Hepatocyte (in vitro differentiated cells): ENCODE measurements around the gene PPP4R3B. TPM values are rescaled to one million over a fixed set of nuclear protein-coding genes. Genes with fewer than 3 reads are reported as not detected.
A peak's percentile ranks its signal among the peaks of the same experiment; 100 is the strongest.

Experiments used
- DNase-seq: peaks from one replicate; pipeline ENCODE4 v3.0.0-alpha.2; 2016; ENCODE audit warnings: low spot score
- H2AFZ ChIP-seq: fragments of 200-600 bp; sonication (generic); 2 replicates; pipeline ENCODE4 v1.6.0; 2016; ENCODE audit warnings: antibody characterized with exemption, mild to moderate bottlenecking
- H3K27ac ChIP-seq: fragments of 200-600 bp; sonication (generic); 2 replicates; pipeline ENCODE4 v1.5.1; 2016; ENCODE audit warnings: mild to moderate bottlenecking
- H3K27me3 ChIP-seq: fragments of 200-600 bp; sonication (generic); 2 replicates; pipeline ENCODE4 v1.6.1; 2016
- H3K36me3 ChIP-seq: fragments of 200-600 bp; sonication (generic); replicated peaks from 2 replicates; pipeline ENCODE4 v1.5.1; 2016; ENCODE audit warnings: low read depth; ENCODE audit not compliant: insufficient read depth
- H3K4me1 ChIP-seq: fragments of 200-600 bp; sonication (generic); 2 replicates; pipeline ENCODE4 v1.5.1; 2016; ENCODE audit warnings: mild to moderate bottlenecking, moderate library complexity; ENCODE audit not compliant: insufficient read depth
- H3K4me2 ChIP-seq: fragments of 200-600 bp; sonication (generic); 2 replicates; pipeline ENCODE4 v1.6.0; 2016
- H3K4me3 ChIP-seq: fragments of 200-600 bp; sonication (generic); 2 replicates; pipeline ENCODE4 v1.5.1; 2016; ENCODE audit warnings: mild to moderate bottlenecking
- H3K79me2 ChIP-seq: fragments of 200-600 bp; sonication (generic); 2 replicates; pipeline ENCODE4 v1.6.0; 2017; ENCODE audit warnings: mild to moderate bottlenecking
- H3K9me2 ChIP-seq: fragments of 200-600 bp; sonication (generic); replicated peaks from 2 replicates; pipeline ENCODE4 v1.6.0; 2017; ENCODE audit warnings: mild to moderate bottlenecking; ENCODE audit not compliant: insufficient read depth
- H3K9me3 ChIP-seq: fragments of 200-600 bp; sonication (generic); 2 replicates; pipeline ENCODE4 v1.5.1; 2016; ENCODE audit warnings: low read depth, mild to moderate bottlenecking
- H4K20me1 ChIP-seq: fragments of 200-600 bp; sonication (generic); 2 replicates; pipeline ENCODE4 v1.6.0; 2016; ENCODE audit warnings: mild to moderate bottlenecking; ENCODE audit not compliant: insufficient read depth, poor library complexity, severe bottlenecking
- EZH2 ChIP-seq: fragments of 200-600 bp; sonication (generic); IDR thresholded peaks from 2 replicates; pipeline ENCODE4 v1.6.1; 2016; ENCODE audit warnings: antibody characterized with exemption, mild to moderate bottlenecking, borderline replicate concordance
- EZH2phosphoT487 ChIP-seq: fragments of 200-600 bp; sonication (generic); IDR thresholded peaks from one replicate; pipeline ENCODE4 v1.6.1; 2018; ENCODE audit warnings: antibody characterized with exemption, mild to moderate bottlenecking, low read depth, moderate library complexity; ENCODE audit not compliant: unreplicated experiment, severe bottlenecking
- WGBS: methylation state at CpG from one replicate; pipeline ENCODE4 v1.1.6; 2016; ENCODE audit warnings: low lambda C conversion rate; ENCODE audit errors: missing lambda C conversion rate; 5-methylcytosine and 5-hydroxymethylcytosine counted together
- polyA plus RNA-seq: library from polyadenylated mRNA; unstranded; fragments of >200 nt; fragmentation: Nextera tagmentation; extraction: Ambion mirVana; gene quantifications from 2 replicates; pipeline ENCODE4 v1.2.1, GENCODE V29; 2016
- total RNA-seq: library from RNA; depleted of rRNA; stranded (reverse); fragments of >200 nt; gene quantifications from 2 replicates; pipeline ENCODE4 v1.2.3, GENCODE V29; 2014
- TF ChIP-seq, protein P1 (sequence below): fragments of 200-600 bp; sonication (generic); IDR thresholded peaks from 2 replicates; pipeline ENCODE4 v1.5.1; 2016; ENCODE audit warnings: antibody characterized with exemption, mild to moderate bottlenecking; ENCODE audit not compliant: poor library complexity

PPP4R3B gene
- total and polyA plus RNA-seq, 2 experiments from 2014 or later = 30.1 to 54.3 TPM

DNA sequence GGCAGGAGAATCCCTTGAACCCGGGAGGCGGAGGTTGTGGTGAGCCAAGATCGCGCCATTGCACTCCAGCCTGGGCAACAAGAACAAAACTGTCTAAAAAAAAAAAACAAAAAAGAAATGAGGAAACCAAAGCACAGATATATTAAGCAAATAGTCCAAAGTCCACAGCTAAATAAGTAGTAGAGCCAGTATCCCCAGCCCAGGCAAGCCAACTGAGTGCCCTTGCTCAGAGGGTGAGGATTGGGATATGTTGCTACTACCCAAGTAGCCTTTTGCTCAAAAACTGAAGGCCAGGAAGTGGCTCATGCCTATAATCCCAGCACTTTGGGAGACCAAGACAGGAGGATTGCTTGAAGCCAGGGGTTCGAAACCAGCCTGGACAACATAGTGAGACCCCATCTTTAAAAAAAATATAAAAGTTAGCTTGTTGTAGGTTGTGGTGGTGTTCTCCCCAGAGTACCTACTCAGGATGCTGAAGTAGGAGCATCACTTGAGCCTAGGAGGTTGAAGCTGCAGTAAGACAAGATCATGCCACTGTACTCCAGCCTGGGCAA lies 92.5 kb downstream of the PPP4R3B start:
- Histone ChIP-seq H3K4me3 (no peak overlapping the region), H3K4me2 (no peak overlapping the region), H3K36me3 (no peaks in the 10 kb centered on the region), H3K9me3 (no peaks in the 10 kb centered on the region), H3K4me1 (no peaks in the 10 kb centered on the region), H3K27me3 (no peaks in the 10 kb centered on the region), H3K9me2 (no peaks in the 10 kb centered on the region), H4K20me1 (no peaks in the 10 kb centered on the region), H3K79me2 (peaks cover 14% of the 10 kb centered on the region), H2AFZ (no peak overlapping the region), H3K27ac (no peak overlapping the region)
- WGBS = 98% methylated on average over 5 of the region's 5 CpGs
- no peak for TF ChIP-seq EZH2
- TF ChIP-seq EZH2phosphoT487 = no peak
- TF ChIP-seq, protein P1, sequence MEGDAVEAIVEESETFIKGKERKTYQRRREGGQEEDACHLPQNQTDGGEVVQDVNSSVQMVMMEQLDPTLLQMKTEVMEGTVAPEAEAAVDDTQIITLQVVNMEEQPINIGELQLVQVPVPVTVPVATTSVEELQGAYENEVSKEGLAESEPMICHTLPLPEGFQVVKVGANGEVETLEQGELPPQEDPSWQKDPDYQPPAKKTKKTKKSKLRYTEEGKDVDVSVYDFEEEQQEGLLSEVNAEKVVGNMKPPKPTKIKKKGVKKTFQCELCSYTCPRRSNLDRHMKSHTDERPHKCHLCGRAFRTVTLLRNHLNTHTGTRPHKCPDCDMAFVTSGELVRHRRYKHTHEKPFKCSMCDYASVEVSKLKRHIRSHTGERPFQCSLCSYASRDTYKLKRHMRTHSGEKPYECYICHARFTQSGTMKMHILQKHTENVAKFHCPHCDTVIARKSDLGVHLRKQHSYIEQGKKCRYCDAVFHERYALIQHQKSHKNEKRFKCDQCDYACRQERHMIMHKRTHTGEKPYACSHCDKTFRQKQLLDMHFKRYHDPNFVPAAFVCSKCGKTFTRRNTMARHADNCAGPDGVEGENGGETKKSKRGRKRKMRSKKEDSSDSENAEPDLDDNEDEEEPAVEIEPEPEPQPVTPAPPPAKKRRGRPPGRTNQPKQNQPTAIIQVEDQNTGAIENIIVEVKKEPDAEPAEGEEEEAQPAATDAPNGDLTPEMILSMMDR = no peak
- DNase-seq = no peak

DNA sequence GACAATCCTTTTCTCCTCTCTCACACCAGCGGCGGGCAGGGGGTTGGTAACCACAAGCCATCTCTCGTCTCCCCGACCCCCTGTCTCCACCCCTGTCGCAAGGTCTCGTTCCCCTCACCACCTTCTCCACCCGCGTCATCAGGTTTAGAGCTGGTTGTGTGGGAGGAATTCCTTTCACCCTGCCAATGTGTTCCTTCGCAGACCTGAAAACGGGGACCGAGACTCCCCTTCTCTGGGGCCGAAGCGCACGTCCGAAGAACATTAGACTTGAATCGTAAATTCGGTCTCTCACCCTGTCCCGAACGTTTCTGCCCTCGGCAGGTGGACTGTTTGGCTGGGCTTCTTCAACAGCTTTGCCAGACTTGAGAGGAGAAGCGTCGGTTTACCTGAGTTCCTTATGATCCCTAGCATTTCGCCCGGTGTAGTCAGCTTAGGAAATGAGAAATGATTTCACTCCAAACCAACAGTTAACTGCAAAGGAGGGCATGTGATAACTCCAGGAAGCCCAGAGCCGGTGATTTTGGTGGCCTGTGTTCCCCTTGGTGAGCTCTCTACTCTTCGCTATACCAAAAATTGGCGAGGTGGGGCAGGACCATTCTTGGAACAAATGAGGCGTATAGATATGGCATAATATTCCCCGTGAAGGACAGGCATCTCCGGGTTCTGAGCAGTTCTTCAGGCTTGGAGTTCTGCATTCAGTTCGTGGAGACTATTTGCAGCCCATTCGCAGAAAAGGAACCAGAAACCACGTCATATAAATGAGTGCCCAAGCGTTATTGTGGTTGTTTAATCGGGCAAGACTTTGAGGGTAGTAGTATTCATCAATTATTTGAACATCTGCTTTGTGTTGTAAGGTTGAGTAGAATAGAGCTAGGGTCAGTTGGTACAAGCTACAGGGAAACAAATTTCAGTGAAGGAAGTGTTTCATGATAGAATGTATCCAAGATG lies 97.2 kb downstream of the PPP4R3B start:
- H3K4me2 ChIP-seq = peak overlapping the region; percentile 93
- peak overlapping the region; percentile 63 for H3K4me3 ChIP-seq
- H3K27ac ChIP-seq = peak overlapping the region; percentile 54
- H4K20me1 ChIP-seq = no peaks in the 10 kb centered on the region
- 13% methylated on average over 35 of the region's 35 CpGs for WGBS
- peak; percentile 38 for DNase-seq
- no peaks in the 10 kb centered on the region for H3K4me1 ChIP-seq
- peak overlapping the region; percentile 65 for H2AFZ ChIP-seq
- no peaks in the 10 kb centered on the region for H3K27me3 ChIP-seq
- TF ChIP-seq EZH2 (no peak), EZH2phosphoT487 (no peak)
- TF ChIP-seq, protein P1 = no peak
- no peaks in the 10 kb centered on the region for H3K9me2 ChIP-seq
- no peaks in the 10 kb centered on the region for H3K36me3 ChIP-seq
- peaks cover 14% of the 10 kb centered on the region for H3K79me2 ChIP-seq
- H3K9me3 ChIP-seq = no peaks in the 10 kb centered on the region

DNA sequence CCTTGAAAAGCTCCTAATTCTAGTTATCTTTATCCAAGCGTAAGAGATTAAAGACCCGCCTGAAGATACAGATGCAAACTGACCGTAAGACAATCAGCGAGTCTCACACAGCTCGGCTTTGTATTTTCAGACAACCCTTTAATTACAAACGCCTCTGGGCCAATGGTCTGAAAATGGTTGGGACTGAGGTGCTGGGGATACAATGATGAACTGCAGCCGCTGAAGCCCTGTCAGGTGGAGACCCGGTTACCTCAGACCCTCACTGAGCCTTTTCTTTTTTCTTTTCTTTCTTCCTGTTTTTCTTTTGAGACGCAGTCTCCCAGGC lies 98.6 kb downstream of the PPP4R3B start:
- H3K36me3 ChIP-seq = no peaks in the 10 kb centered on the region
- WGBS = 6% methylated on average over 9 of the region's 9 CpGs
- TF ChIP-seq EZH2phosphoT487 (no peak), EZH2 (no peak)
- TF ChIP-seq, protein P1 = no peak
- H3K4me3 ChIP-seq = peak overlapping the region; percentile 30
- no peaks in the 10 kb centered on the region for H3K9me3 ChIP-seq
- peak overlapping the region; percentile 80 for H2AFZ ChIP-seq
- H4K20me1 ChIP-seq = no peaks in the 10 kb centered on the region
- no peaks in the 10 kb centered on the region for H3K9me2 ChIP-seq
- H3K27me3 ChIP-seq = no peaks in the 10 kb centered on the region
- H3K27ac ChIP-seq = peak overlapping the region; percentile 81
- H3K4me2 ChIP-seq = peak overlapping the region; percentile 84
- H3K4me1 ChIP-seq = no peaks in the 10 kb centered on the region
- H3K79me2 ChIP-seq = peaks cover 14% of the 10 kb centered on the region
- peak; percentile 19 for DNase-seq
